IPS-20b (cell line): ENCODE data around the gene HSPA9.

ENCODE experiments used
- H3K27ac ChIP-seq: one replicate; pipeline ENCODE4 v1.5.1; 2013; ENCODE audit warnings: low read length
- H3K27me3 ChIP-seq: 2 replicates; pipeline ENCODE4 v1.6.1; 2013; ENCODE audit warnings: mild to moderate bottlenecking, low read length, inconsistent platforms; ENCODE audit not compliant: insufficient read depth
- H3K36me3 ChIP-seq: 2 replicates; pipeline ENCODE4 v1.6.1; 2013; ENCODE audit warnings: low read depth, mild to moderate bottlenecking, inconsistent platforms, low read length, moderate library complexity; ENCODE audit not compliant: insufficient read depth
- H3K4me1 ChIP-seq: 2 replicates; pipeline ENCODE4 v1.6.1; 2013; ENCODE audit warnings: mild to moderate bottlenecking, control low read depth, inconsistent platforms, low read length, moderate library complexity; ENCODE audit not compliant: insufficient read depth
- H3K4me3 ChIP-seq: 2 replicates; pipeline ENCODE4 v1.5.1; 2013; ENCODE audit warnings: mild to moderate bottlenecking, low read length, inconsistent platforms
- H3K9ac ChIP-seq: 2 replicates; pipeline ENCODE4 v1.6.1; 2013; ENCODE audit warnings: low read depth, mild to moderate bottlenecking, inconsistent platforms, low read length, moderate library complexity
- H3K9me3 ChIP-seq: 2 replicates; pipeline ENCODE4 v1.6.1; 2013; ENCODE audit warnings: mild to moderate bottlenecking, low read depth, low read length, inconsistent platforms; ENCODE audit not compliant: insufficient read depth

The HSPA9 gene

GRCh38 chr5:138553437-138554095, 21.6 kb downstream of the HSPA9 start:
- Histone ChIP-seq H3K4me3 (no peak overlapping the region), H3K27ac (no peak overlapping the region), H3K9ac (no peak overlapping the region), H3K27me3 (no peaks in the 10 kb centered on the region), H3K9me3 (no peaks in the 10 kb centered on the region), H3K4me1 (no peaks in the 10 kb centered on the region), H3K36me3 (peaks cover 53% of the 10 kb centered on the region)

GRCh38 chr5:138552657-138553056, 22.5 kb downstream of the HSPA9 start:
- H3K36me3 ChIP-seq = peaks cover 44% of the 10 kb centered on the region
- no peaks in the 10 kb centered on the region for H3K27me3 ChIP-seq
- H3K4me3 ChIP-seq = no peak overlapping the region
- no peaks in the 10 kb centered on the region for H3K9me3 ChIP-seq
- H3K9ac ChIP-seq = no peak overlapping the region
- no peak overlapping the region for H3K27ac ChIP-seq
- no peaks in the 10 kb centered on the region for H3K4me1 ChIP-seq

GRCh38 chr5:138549414-138549813, 25.8 kb downstream of the HSPA9 start:
- no peak overlapping the region for H3K9ac ChIP-seq
- H3K4me1 ChIP-seq = no peaks in the 10 kb centered on the region; the same call in 1 of the 2 replicates
- H3K4me3 ChIP-seq = no peak overlapping the region
- H3K27me3 ChIP-seq = no peaks in the 10 kb centered on the region
- H3K9me3 ChIP-seq = no peaks in the 10 kb centered on the region
- H3K27ac ChIP-seq = no peak overlapping the region
- peaks cover 16% of the 10 kb centered on the region for H3K36me3 ChIP-seq

- Histone ChIP-seq H3K27me3 (no peaks in the 10 kb centered on the region), H3K9ac (no peak overlapping the region), H3K27ac (no peak overlapping the region), H3K4me1 (peaks cover 8% of the 10 kb centered on the region; the same call in 1 of the 2 replicates), H3K4me3 (no peak overlapping the region), H3K36me3 (peaks cover 12% of the 10 kb centered on the region), H3K9me3 (no peaks in the 10 kb centered on the region)
These were observed 29.2 kb downstream of the HSPA9 start for GRCh38 chr5:138545919-138546562.

GRCh38 chr5:138544181-138545134, 30.7 kb downstream of the HSPA9 start:
- peaks cover 28% of the 10 kb centered on the region for H3K36me3 ChIP-seq
- peak overlapping the region; percentile 95 for H3K4me3 ChIP-seq
- peaks cover 9% of the 10 kb centered on the region; the same call in 1 of the 2 replicates for H3K4me1 ChIP-seq
- H3K9me3 ChIP-seq = no peaks in the 10 kb centered on the region
- no peak overlapping the region for H3K27ac ChIP-seq
- H3K27me3 ChIP-seq = no peaks in the 10 kb centered on the region
- peak overlapping the region; percentile 96 for H3K9ac ChIP-seq

- no peaks in the 10 kb centered on the region for H3K27me3 ChIP-seq
- peak overlapping the region; percentile 95 for H3K4me3 ChIP-seq
- H3K4me1 ChIP-seq = peaks cover 9% of the 10 kb centered on the region; the same call in 1 of the 2 replicates
- H3K27ac ChIP-seq = peak overlapping the region; percentile 83
- peak overlapping the region; percentile 96 for H3K9ac ChIP-seq
- H3K9me3 ChIP-seq = no peaks in the 10 kb centered on the region
- H3K36me3 ChIP-seq = peaks cover 35% of the 10 kb centered on the region
These were observed 31.5 kb downstream of the HSPA9 start for GRCh38 chr5:138543730-138544104.

- H3K27ac ChIP-seq = peak within 1 kb of the TSS; percentile 90
- H3K9me3 ChIP-seq = no peaks in the 10 kb centered on the region
- peaks cover 40% of the 10 kb centered on the region for H3K36me3 ChIP-seq
- peak within 1 kb of the TSS; percentile 99 for H3K9ac ChIP-seq
- no peaks in the 10 kb centered on the region for H3K27me3 ChIP-seq
- peak within 1 kb of the TSS; percentile 95 for H3K4me3 ChIP-seq
- peaks cover 9% of the 10 kb centered on the region; the same call in 1 of the 2 replicates for H3K4me1 ChIP-seq
These were observed 32.1 kb downstream of the HSPA9 start, which contains the start of gene ETF1 for GRCh38 chr5:138542956-138543729. Gene ETF1 (minus strand): TSS chr5:138543236. CDS start chr5:138542918, 318 bp downstream.

GRCh38 chr5:138542180-138542955, 32.8 kb downstream of the HSPA9 start:
- Histone ChIP-seq H3K36me3 (peaks cover 40% of the 10 kb centered on the region), H3K27ac (peak overlapping the region; percentile 90)

GRCh38 chr5:138541511-138542179, 33.6 kb downstream of the HSPA9 start:
- Histone ChIP-seq H3K4me1 (peaks cover 9% of the 10 kb centered on the region; the same call in 1 of the 2 replicates), H3K9me3 (no peaks in the 10 kb centered on the region), H3K4me3 (peak overlapping the region; percentile 95), H3K27ac (no peak overlapping the region), H3K27me3 (no peaks in the 10 kb centered on the region), H3K9ac (peak overlapping the region; percentile 99), H3K36me3 (peaks cover 46% of the 10 kb centered on the region)

More at GRCh38 chr5:138542180-138542955, 32.8 kb downstream of the HSPA9 start:
- Histone ChIP-seq H3K27me3 (no peaks in the 10 kb centered on the region), H3K9ac (peak overlapping the region; percentile 99), H3K9me3 (no peaks in the 10 kb centered on the region), H3K4me3 (peak overlapping the region; percentile 95), H3K4me1 (peaks cover 9% of the 10 kb centered on the region; the same call in 1 of the 2 replicates)

GRCh38 chr5:138539791-138540190, 35.4 kb downstream of the HSPA9 start:
- no peaks in the 10 kb centered on the region for H3K27me3 ChIP-seq
- H3K36me3 ChIP-seq = peaks cover 52% of the 10 kb centered on the region
- no peak overlapping the region for H3K9ac ChIP-seq
- H3K27ac ChIP-seq = no peak overlapping the region
- H3K4me1 ChIP-seq = peaks cover 9% of the 10 kb centered on the region; the same call in 1 of the 2 replicates
- H3K9me3 ChIP-seq = no peaks in the 10 kb centered on the region
- H3K4me3 ChIP-seq = 0 out of 2 replicates have a peak overlapping the region, but pooled peaks have one; percentile 4
